Pancreas (tissue), 10 donors: ENCODE data around the gene ARHGEF25. TPM values are rescaled to one million over a fixed set of nuclear protein-coding genes. Genes with fewer than 3 reads are reported as not detected.

Source experiments
- ATAC-seq, 4 donors: fragments of 200-7000 bp; cut with Tn5 transposase; one replicate each; pipeline versions ENCODE4 v1.8.0 to v1.9.1; 2020; ENCODE audit warnings: mild to moderate bottlenecking in 4 of 4, moderate library complexity in 4 of 4
- DNase-seq, 6 donors: peaks; one replicate each; pipeline ENCODE4 v3.0.0-alpha.2; 2020
- FAIRE-seq: peaks from 2 replicates; lab custom pipeline; 2012; peaks lifted over from hg19 to GRCh38; lab: Jason Lieb, UNC
- H3K27ac ChIP-seq, 4 donors: fragments of 200-600 bp; sonication (generic); 1 replicate in 3 of 4; 2 replicates in 1 of 4; pipeline versions ENCODE4 v1.5.0 to v1.8.0; 2020
- H3K27me3 ChIP-seq, 4 donors: fragments of 200-600 bp; one replicate each; pipeline ENCODE4 v1.8.0; 2021
- H3K36me3 ChIP-seq, 3 donors: fragments of 200-600 bp; sonication (generic) in 1 of 3; one replicate each; pipeline versions ENCODE4 v1.5.0 to v1.8.0; 2020 to 2021
- H3K4me1 ChIP-seq, 3 donors: fragments of 200-600 bp; one replicate each; pipeline ENCODE4 v1.8.0; 2021
- H3K4me3 ChIP-seq, 4 donors: fragments of 200-600 bp; sonication (generic) in 2 of 4; one replicate each; pipeline versions ENCODE4 v1.5.0 to v1.8.0; 2020 to 2021
- H3K9me3 ChIP-seq, 4 donors: fragments of 200-600 bp; one replicate each; pipeline ENCODE4 v1.8.0; 2021
- WGBS, 2 donors: extraction: QIAGEN DNeasy Blood & Tissue Kit; methylation state at CpG; one replicate each; pipeline ENCODE4 v1.1.7; 2013; 5-methylcytosine and 5-hydroxymethylcytosine counted together
- intact Hi-C, 3 donors: fragments of 100-400 bp; cut with DNase I; formaldehyde crosslinking; loops; one replicate each; pipeline versions ENCODE4 v1.11.1 to v1.14.2; 2022
- polyA plus RNA-seq, 2 donors: library from polyadenylated mRNA; stranded (reverse); fragments of 200-250 nt; gene quantifications; one replicate each; pipeline ENCODE4 v1.2.3, GENCODE V29; 2013
- total RNA-seq, 6 donors: library from RNA; stranded (reverse); fragmentation: NEBNext Ultra II Directional in 4 of 6; extraction: Animal tissue kit (Norgen Biotek cat#: 25700) in 4 of 6; gene quantifications; one replicate each; pipeline versions ENCODE4 v1.2.1 to v1.2.4, GENCODE V29; 2021 to 2023
- TF ChIP-seq, protein P1 (sequence below), 4 donors: fragments of 200-600 bp; sonication (generic) in 3 of 4; IDR thresholded peaks; one replicate each; pipeline versions ENCODE4 v1.5.0 to v1.8.0; 2021; ENCODE audit warnings: antibody characterized with exemption in 4 of 4
- donor health status: healthy with polysubstance abuse.
- donor health status: DM: no; HTN: no; CAD: no; lungs with moderate emphysema.
- donor health status: DM: no; HTN: no; CAD: no.
- donor health status: control.
- donor health status: control.
- donor health status: Bipolar disorder and iron deficiency.
- donor health status: DM: yes; HTN: yes; CAD: no.
- donor health status: DM: no; HTN: no; CAD: no.
- donor health status: DM: no; HTN: no; CAD: no.
- donor health status: DM: yes; HTN: yes; CAD: no.

ARHGEF25 gene
- total and polyA plus RNA-seq, 8 donors: 1.8 to 22.1 (median 4.2) TPM

DNA sequence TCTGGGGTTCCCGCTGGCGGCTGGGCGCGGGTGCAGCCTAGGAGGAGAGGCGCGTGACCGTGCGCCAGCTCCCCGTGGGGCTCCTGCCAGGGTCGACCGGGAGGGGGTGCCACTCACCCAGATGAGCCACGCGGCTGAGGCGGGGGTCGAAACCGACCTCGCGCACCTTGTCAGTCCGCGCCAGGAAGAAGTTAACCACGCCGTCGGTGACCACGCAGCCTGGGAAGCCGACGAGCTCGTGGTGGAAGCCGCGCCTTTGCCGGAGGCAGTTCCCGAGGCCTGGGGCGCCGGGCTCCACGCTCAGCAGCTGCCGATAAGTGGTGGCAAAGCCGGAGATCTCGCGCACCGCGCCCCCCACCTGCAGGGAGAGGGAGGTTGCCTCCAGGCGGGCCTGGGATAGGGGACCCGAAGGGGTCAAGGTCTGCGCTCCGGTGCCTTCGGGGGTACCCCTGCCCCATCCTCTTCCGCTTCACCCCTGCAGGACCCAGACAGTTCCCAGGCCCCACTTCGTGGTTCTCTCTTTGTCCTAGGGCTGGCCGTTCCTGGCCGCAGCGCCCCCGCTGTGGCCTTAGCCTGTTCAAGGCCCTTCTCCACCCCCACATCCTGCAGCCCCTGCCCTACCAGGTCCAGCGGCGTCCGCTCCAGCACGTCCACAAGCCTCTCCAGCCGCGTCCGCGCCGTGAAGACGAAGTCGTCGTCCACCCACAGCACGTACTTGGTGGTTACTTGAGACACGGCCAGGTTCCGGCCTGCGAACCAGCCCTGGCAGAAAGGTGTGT is 16.5 kb downstream of the ARHGEF25 start:
- TF ChIP-seq, protein P1, sequence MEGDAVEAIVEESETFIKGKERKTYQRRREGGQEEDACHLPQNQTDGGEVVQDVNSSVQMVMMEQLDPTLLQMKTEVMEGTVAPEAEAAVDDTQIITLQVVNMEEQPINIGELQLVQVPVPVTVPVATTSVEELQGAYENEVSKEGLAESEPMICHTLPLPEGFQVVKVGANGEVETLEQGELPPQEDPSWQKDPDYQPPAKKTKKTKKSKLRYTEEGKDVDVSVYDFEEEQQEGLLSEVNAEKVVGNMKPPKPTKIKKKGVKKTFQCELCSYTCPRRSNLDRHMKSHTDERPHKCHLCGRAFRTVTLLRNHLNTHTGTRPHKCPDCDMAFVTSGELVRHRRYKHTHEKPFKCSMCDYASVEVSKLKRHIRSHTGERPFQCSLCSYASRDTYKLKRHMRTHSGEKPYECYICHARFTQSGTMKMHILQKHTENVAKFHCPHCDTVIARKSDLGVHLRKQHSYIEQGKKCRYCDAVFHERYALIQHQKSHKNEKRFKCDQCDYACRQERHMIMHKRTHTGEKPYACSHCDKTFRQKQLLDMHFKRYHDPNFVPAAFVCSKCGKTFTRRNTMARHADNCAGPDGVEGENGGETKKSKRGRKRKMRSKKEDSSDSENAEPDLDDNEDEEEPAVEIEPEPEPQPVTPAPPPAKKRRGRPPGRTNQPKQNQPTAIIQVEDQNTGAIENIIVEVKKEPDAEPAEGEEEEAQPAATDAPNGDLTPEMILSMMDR (IDR thresholded peaks at IDR 0.05): no peak
- ATAC-seq (peak in 3 of 4 donors; percentile 17 to 57 (median 48)), FAIRE-seq (no peak), DNase-seq (peak in 3 of 6 donors; percentile 22 to 69 (median 42))
- H3K27ac ChIP-seq: no peak overlapping the region
- H3K27me3 ChIP-seq: peaks cover 0 to 29% (median 3%) of the 10 kb centered on the region in 4 donors
- WGBS, 2 donors: 15 to 19% methylated on average over 55 to 67 of the region's 67 CpGs
- H3K4me1 ChIP-seq: peaks cover 0 to 6% (median 5%) of the 10 kb centered on the region in 3 donors
- intact Hi-C loops: loop anchor here in 2 of 3 donors (5.0 to 10.0 kb wide), 2 partner anchors 45 to 53 kb away; no protein-coding TSS in a partner anchor
- H3K9me3 ChIP-seq: no peaks in the 10 kb centered on the region
- no peaks in the 10 kb centered on the region for H3K36me3 ChIP-seq
- peak overlapping the region in 1 of 4 donors; percentile 17 for H3K4me3 ChIP-seq

DNA sequence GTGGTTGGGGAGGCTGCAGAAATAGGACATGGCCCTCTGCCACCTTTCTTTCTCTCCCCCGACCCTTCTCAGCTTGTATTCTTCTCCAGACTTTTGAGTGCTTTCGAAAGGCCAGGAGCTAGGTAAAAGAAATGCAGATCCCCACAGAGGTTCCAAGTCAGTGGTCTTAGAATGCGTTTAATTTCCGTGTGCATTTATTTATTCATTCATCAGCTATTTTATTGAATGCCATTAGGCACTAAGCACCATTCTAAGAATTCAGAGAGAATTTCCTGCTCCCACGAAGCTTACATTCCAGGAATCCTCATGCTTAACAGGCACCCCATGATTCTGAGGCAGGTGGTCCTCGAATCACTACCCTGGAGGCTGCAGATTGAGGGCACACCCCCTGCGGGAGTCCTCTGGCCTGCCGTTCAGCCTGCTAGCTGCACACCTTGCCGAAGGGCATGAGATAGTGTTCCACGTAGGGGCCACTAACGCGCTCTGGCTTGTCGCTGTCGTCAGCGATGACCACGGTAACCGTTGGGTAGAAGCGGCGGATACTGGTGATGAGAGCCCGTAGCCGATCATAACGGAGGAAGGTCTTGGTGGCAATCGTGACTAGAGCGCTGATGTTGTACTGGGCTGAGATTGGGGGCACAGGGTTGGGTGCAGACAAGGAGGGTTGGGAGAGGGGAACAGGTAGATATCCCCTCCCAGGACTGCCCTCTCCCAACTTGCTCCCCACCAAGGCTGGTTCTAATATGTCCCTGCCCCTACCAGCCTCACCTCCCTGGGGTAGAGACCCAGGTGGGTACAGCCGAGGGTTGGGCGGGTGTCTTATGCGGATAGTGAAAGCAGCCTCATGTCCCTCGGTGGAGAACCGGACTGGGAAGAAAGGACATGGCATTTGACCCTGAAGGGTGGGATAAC is 17.3 kb downstream of the ARHGEF25 start:
- FAIRE-seq (no peak), DNase-seq (peak in 2 of 6 donors; percentile 2 to 38), ATAC-seq (no peak)
- Histone ChIP-seq H3K27me3 (peaks cover 0 to 21% (median 3%) of the 10 kb centered on the region in 4 donors), H3K9me3 (no peaks in the 10 kb centered on the region), H3K36me3 (no peaks in the 10 kb centered on the region), H3K27ac (no peak overlapping the region), H3K4me1 (peaks cover 0 to 6% (median 5%) of the 10 kb centered on the region in 3 donors), H3K4me3 (no peak overlapping the region)
- intact Hi-C loops: loop anchor here in 2 of 3 donors (5.0 to 10.0 kb wide), 2 partner anchors 46 to 54 kb away; no protein-coding TSS in a partner anchor
- TF ChIP-seq, protein P1 (IDR thresholded peaks at IDR 0.05): no peak
- 67 to 68% methylated on average over 29 of the region's 29 CpGs for WGBS, 2 donors

DNA sequence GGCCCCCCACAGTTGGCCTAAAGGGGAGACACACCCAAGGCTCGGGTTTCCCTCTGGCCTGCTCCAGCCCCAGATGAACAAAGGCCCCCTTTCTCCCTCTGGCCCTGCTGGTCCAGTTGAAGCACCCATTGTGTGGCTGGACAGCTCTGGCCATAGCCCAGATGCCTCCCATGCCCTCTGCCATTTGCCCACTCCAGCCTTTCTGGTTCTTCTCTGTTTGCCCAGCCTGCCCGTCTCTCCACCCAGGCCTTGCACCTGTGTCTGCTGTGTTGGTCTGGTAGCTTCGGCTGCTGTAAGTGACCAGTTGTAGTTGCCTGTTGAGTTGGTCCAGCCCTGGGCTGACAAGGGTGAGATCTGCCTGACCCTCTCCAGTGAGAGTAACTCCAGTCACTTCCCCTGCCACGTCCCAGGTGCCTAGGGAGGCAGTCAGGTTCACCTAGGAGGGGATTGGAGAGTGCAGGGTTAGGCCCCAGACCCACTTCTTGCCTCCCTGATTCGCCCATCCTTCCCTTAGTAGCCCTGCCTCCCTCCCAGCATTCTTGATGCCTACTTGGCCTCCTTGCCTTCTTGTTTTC is 18.7 kb downstream of the ARHGEF25 start:
- TF ChIP-seq, protein P1 (IDR thresholded peaks at IDR 0.05): no peak
- FAIRE-seq (no peak), ATAC-seq (no peak), DNase-seq (peak in 1 of 6 donors; percentile 4)
- WGBS, 2 donors: 85 to 94% methylated on average over 5 of the region's 5 CpGs
- Histone ChIP-seq H3K4me3 (no peak overlapping the region), H3K36me3 (no peaks in the 10 kb centered on the region), H3K27me3 (peaks cover 0 to 21% (median 3%) of the 10 kb centered on the region in 4 donors), H3K9me3 (no peaks in the 10 kb centered on the region), H3K27ac (no peak overlapping the region), H3K4me1 (peaks cover 0 to 6% (median 5%) of the 10 kb centered on the region in 3 donors)
- intact Hi-C loops: loop anchor here in 2 of 3 donors (5.0 to 10.0 kb wide), 2 partner anchors 48 to 55 kb away; no protein-coding TSS in a partner anchor

DNA sequence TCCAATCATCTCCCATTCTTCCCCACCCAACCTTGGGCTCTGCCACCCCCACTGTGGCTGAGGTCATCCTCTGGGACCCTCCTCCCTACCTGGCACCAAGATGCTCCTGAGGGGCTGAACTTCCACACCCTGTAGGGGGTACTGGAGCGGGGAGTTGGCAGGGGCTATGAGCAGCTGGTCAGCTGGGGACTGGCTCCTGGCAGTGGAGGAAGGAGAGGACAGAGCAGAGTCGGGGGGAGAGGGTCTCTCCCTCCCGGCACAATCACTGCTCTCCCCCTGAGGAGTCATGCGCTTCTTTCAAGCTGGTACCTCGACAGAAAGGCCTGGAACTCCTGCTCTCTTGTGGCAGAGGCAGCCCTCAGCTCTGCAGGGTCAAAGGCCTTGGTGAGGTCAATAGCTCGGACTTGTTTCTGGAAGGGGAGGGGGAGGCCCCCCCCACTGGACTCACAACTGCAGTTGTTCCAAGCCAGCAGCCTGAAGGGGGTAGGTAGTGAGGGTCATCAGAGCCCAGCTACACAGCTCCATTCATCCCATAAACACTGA is 19.7 kb downstream of the ARHGEF25 start:
- no peak for DNase-seq
- intact Hi-C loops: no loop called here

More for the DNA sequence above, 19.7 kb downstream of the ARHGEF25 start:
- no peak for FAIRE-seq
- H3K27me3 ChIP-seq: peaks cover 0 to 21% (median 3%) of the 10 kb centered on the region in 4 donors
- TF ChIP-seq, protein P1 (IDR thresholded peaks at IDR 0.05): no peak
- no peak overlapping the region for H3K27ac ChIP-seq
- 57 to 60% methylated on average over 6 of the region's 6 CpGs for WGBS, 2 donors
- ATAC-seq: no peak
- H3K36me3 ChIP-seq: no peaks in the 10 kb centered on the region
- peaks cover 0 to 6% (median 5%) of the 10 kb centered on the region in 3 donors for H3K4me1 ChIP-seq
- no peak overlapping the region for H3K4me3 ChIP-seq
- no peaks in the 10 kb centered on the region for H3K9me3 ChIP-seq
